Activated T-cell treated with anti-CD3 and anti-CD28 coated beads, Interleukin-2, amount 50 U/mL, for 4 hours (primary cell): ENCODE measurements around the gene VCL. TPM values are rescaled to one million over a fixed set of nuclear protein-coding genes. Genes with fewer than 3 reads are reported as not detected.
"Not testable (repeated sequence)": the region's sequence is repeated elsewhere in the genome, so short reads cannot be mapped to it uniquely, and the experiment has no call there.

Experiments used
- ATAC-seq, 2 donors: fragments of 200-7000 bp; cut with Tn5 transposase; one replicate each; pipeline ENCODE4 v1.10.0; 2021
- DNase-seq: peaks from one replicate; pipeline ENCODE4 v3.0.0-alpha.2; 2020
- H3K27me3 Mint-ChIP-seq: one replicate; pipeline ENCODE4 v1.8.0; 2021; ENCODE audit warnings: low read depth, mixed read lengths
- H3K36me3 Mint-ChIP-seq: one replicate; pipeline ENCODE4 v1.8.0; 2022; ENCODE audit warnings: mixed read lengths; ENCODE audit not compliant: insufficient read depth
- H3K4me1 Mint-ChIP-seq: one replicate; pipeline ENCODE4 v1.8.0; 2021; ENCODE audit warnings: low read depth, mixed read lengths
- H3K4me3 Mint-ChIP-seq: one replicate; pipeline ENCODE4 v1.8.0; 2021; ENCODE audit warnings: mild to moderate bottlenecking, moderate library complexity, mixed read lengths
- H3K9me3 Mint-ChIP-seq: one replicate; pipeline ENCODE4 v1.8.0; 2021; ENCODE audit warnings: mixed read lengths
- total RNA-seq, 3 donors: library from RNA; stranded (reverse); gene quantifications; one replicate each; pipeline ENCODE4 v1.2.1, GENCODE V29; 2021

VCL gene
- total RNA-seq, 3 donors from 2014 or later: 12.4 to 16.3 (median 14.7) TPM

DNA sequence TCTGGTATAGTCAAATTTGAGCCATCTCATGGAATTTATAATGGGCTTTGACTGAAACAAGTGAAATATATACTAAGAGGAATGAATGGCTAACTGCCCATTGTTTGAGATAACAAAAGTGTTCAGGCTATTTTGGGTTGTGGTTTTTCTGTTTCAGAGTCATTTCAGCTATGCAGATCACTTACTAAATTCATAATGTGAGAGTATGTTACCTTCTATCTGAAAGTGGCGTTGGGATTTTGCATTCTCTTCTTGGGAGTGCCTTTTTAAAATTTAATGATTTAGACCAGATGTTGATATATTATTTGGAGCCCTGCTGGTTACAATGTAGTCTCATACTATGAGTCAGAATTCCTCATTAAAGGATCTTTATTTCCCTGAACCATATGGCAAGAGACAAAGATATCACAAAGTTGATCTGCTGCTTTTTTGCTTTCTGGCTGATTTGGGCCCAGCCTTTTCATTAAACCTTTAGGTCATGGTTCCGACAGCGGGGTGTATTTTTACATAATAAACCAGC is 10.4 kb downstream of the VCL start:
- H3K4me1 Mint-ChIP-seq: peaks cover 41% of the 10 kb centered on the region
- ATAC-seq: no peak

DNA sequence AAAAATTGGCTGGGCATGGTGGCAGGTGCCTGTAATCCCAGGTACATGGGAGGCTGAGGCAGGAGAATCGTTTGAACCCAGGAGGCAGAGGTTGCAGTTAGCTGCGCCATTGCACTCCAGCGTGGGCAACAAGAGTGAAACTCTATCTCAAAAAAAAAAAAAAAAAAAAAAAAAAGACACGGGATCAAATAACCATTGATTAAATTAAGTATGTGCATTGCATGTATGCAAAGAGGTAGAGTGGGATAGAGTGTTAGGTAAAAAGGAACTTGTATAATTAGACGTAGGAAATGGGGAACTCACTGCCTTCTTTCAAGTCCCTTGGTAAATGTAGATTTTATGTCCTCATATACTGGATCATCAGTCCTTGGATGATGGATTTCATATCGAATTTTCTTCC is 13.1 kb downstream of the VCL start:
- no peaks in the 10 kb centered on the region for H3K9me3 Mint-ChIP-seq
- ATAC-seq: no peak
- peaks cover 38% of the 10 kb centered on the region for H3K4me1 Mint-ChIP-seq
- no peaks in the 10 kb centered on the region for H3K27me3 Mint-ChIP-seq
- no peak overlapping the region for H3K4me3 Mint-ChIP-seq
- H3K36me3 Mint-ChIP-seq: peaks cover 3% of the 10 kb centered on the region
- DNase-seq: no peak

More for the DNA sequence above, 10.4 kb downstream of the VCL start:
- Mint-ChIP-seq H3K4me3 (no peak overlapping the region), H3K27me3 (no peaks in the 10 kb centered on the region), H3K36me3 (peaks cover 2% of the 10 kb centered on the region), H3K9me3 (no peaks in the 10 kb centered on the region)
- no peak for DNase-seq

DNA sequence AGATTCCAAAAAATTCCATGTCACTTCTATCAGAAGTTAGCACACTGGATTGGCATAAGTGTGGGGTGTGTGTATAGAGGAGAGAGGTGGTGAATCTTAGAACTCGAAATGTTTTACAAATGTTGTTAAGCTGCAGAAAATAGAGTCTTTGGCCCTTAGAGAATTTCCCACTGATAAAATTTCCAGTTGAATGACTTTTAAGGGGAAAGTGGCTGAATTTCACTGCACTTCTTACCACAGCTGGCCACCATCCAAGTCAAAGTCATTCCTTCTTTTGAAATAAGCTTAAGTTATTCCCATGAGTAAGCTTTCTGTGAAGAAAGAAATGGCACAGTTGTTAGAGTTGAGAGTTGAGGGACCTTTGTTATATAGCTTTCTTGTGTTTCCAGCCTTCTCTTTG is 13.9 kb downstream of the VCL start:
- ATAC-seq (no peak), DNase-seq (no peak)
- peaks cover 38% of the 10 kb centered on the region for H3K4me1 Mint-ChIP-seq
- H3K9me3 Mint-ChIP-seq: no peaks in the 10 kb centered on the region
- peaks cover 3% of the 10 kb centered on the region for H3K36me3 Mint-ChIP-seq
- no peaks in the 10 kb centered on the region for H3K27me3 Mint-ChIP-seq
- no peak overlapping the region for H3K4me3 Mint-ChIP-seq

DNA sequence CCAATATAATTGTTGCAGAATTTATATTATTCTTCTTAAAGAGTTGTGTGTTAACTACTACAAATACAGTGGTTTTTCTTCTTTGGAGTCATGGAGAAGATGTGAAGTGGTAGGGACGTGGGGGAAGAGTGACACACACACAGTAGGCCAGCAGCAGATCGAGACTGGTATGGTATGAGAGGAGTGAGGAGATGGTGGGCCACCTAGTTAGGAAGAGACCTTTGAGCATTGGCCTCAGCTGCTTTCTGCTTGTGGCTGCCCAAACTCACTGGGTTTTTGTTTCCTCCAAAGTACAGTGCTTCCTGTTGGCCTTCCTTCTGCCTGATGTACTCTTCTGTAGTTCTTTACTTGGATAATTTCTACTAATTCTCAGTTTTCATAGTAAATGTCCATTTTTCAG is 14.6 kb downstream of the VCL start:
- no peaks in the 10 kb centered on the region for H3K9me3 Mint-ChIP-seq
- no peak overlapping the region for H3K4me3 Mint-ChIP-seq
- ATAC-seq: no peak
- H3K4me1 Mint-ChIP-seq: peaks cover 38% of the 10 kb centered on the region
- peaks cover 3% of the 10 kb centered on the region for H3K36me3 Mint-ChIP-seq
- H3K27me3 Mint-ChIP-seq: no peaks in the 10 kb centered on the region
- DNase-seq: no peak

DNA sequence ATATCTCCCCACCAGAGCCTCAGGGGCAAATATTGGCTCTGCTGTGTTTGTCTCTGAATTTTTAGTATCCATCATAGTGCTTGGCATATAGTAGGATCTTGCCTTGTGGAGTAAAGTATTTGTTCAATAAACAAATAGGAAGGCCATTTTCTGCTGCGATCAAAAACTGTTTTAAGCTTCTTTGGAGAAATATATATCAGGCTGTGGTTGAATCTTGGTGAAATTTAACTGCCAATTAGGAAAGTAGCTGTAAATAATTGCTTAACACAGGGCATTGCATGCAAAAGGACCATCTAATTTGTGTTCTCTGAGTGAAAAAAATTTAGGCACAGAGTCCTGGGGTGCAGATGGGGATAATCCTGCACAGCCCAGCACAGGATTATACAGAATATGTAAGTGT is 15.1 kb downstream of the VCL start:
- peaks cover 38% of the 10 kb centered on the region for H3K4me1 Mint-ChIP-seq
- no peak for ATAC-seq
- H3K9me3 Mint-ChIP-seq: no peaks in the 10 kb centered on the region
- peaks cover 3% of the 10 kb centered on the region for H3K36me3 Mint-ChIP-seq
- DNase-seq: no peak
- no peaks in the 10 kb centered on the region for H3K27me3 Mint-ChIP-seq
- no peak overlapping the region for H3K4me3 Mint-ChIP-seq

DNA sequence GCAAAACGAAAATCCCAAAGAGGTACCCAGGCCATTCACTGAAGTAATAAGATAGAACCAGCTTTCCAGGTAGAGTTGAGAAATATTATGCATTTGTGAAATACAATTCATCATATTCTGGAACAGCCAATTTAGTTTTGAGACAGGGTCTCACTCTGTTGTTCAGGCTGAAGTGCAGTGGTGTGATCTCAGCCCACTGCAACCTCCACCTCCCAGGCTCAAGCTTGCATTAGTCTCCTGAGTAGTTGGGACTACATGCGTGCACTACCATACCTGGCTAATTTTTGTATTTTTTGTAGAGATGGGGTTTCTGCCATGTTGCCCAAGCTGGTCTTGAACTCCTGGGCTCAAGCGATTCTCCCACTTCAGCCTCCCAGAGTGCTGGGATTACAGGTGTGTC is 16.7 kb downstream of the VCL start:
- not testable (repeated sequence) for H3K9me3 Mint-ChIP-seq, H3K4me3 Mint-ChIP-seq, H3K36me3 Mint-ChIP-seq, H3K27me3 Mint-ChIP-seq, ATAC-seq, DNase-seq
- peaks cover 33% of the 10 kb centered on the region for H3K4me1 Mint-ChIP-seq

DNA sequence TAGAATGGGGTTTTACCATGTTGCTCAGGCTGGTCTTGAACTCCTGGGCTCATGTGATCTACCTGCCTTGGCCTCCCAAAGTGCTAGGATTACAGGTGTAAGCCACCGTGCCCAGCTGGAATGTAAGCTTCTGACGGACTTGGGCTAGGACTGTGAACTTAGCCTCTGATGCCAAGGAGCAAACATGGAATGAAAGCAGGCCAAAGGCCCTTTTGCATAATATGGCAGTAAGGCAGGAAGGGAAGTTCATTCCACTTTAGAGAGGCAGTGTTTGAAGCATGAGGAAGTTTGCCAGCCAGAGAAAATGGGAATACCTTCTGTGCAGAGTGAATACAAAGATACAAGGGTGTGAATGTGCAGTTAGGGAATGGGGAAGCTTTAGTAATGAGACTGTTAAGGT is 20.3 kb downstream of the VCL start:
- no peak for DNase-seq
- Mint-ChIP-seq H3K27me3 (no peaks in the 10 kb centered on the region), H3K4me1 (peaks cover 23% of the 10 kb centered on the region), H3K36me3 (peaks cover 9% of the 10 kb centered on the region), H3K9me3 (no peaks in the 10 kb centered on the region), H3K4me3 (no peak overlapping the region)
- no peak for ATAC-seq

DNA sequence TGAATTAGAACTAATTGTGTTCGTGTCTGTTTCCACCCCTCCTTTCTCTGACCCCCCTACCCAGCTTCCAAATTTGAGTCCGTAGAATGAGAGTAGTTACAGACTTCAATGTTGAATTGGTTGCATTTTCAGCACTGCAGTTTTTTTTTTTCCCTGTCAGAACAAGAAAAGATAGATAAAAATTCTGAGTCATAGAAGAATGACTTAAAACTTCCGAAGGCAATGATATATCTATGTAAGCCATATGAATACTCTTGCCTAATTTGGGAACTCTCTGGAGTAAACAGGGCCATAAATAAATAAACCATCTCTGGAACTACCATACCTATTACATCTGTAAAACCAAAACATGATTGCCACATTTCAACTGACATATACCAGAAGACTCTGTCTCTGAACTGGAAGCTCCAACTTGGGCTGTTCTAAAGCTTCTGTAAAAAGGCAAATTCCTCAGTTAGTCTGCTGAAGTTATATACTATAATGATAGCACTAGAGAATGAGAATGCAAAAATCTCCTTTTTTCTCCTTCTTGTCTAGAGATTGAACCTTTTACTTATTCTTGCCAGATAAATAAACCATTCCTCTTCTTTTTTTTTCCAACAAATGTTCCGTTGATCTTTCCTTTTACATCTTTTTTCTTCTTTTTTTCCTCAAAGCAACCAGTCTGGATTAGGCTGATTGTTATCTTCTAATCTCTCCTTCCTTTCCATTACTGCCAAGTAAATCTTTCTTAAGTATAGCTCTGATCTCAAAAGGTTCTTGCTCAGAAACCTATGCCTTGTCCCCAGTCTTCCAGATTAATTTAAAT is 23.5 kb downstream of the VCL start:
- no peak for DNase-seq
- Mint-ChIP-seq H3K9me3 (no peaks in the 10 kb centered on the region), H3K4me3 (peak overlapping the region; percentile 20)

DNA sequence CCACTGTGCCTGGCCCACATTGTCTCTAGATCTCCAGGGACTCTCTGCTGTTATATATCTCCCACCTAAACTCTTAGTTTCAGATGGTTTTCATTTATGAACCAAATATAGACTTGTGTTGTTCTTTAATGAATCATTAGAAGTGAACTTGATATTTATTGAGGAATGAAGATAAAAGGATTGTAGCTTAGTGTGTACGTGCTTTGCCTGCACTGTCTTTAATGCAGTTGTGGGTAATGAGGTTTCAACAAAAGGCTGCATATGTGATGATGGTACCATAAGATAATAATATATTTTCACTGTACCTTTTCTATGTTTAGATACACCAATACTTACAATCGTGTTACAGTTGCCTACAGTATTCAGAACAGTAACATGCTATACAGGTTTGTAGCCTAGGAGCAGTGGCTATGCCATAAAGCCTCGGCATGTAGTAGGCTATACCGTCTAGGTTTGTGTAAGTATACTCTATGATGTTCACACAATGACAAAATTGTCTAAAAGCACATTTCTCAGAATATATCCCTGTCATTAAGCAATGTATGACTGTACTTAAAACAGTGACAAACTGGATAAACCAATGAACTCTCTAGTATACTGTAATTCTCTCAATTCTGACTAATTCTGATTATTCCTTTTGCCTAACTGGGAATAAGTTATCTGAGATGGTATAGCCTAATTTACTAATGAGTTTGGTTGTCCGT is 25.2 kb downstream of the VCL start:
- peaks cover 8% of the 10 kb centered on the region for H3K36me3 Mint-ChIP-seq
- no peak for DNase-seq
- ATAC-seq: peak; percentile 40 to 51
- H3K4me3 Mint-ChIP-seq: no peak overlapping the region
- peaks cover 44% of the 10 kb centered on the region for H3K4me1 Mint-ChIP-seq
- H3K27me3 Mint-ChIP-seq: no peaks in the 10 kb centered on the region
- H3K9me3 Mint-ChIP-seq: no peaks in the 10 kb centered on the region

More for the DNA sequence above, 23.5 kb downstream of the VCL start:
- ATAC-seq: peak; percentile 55 to 59
- no peaks in the 10 kb centered on the region for H3K27me3 Mint-ChIP-seq
- H3K36me3 Mint-ChIP-seq: peaks cover 8% of the 10 kb centered on the region
- peaks cover 35% of the 10 kb centered on the region for H3K4me1 Mint-ChIP-seq

DNA sequence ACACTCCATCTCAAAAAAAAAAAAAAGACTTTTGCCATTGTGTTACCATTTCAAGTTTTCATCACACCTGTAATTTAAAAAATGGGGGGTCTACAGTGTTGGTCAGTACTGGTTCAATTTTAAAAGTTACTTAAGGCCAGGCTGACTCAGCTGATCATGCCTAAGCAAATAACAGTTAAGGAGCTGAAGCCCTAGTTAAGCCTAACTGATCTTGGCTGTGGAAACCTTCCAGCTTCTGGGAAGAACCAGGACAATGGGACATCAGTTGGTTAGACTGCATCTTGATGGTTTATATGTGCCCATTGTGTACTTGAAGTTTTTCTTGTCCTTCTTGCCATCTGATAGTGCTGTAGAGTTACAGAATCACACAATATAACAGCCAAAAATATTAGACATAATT is 26.7 kb downstream of the VCL start:
- peaks cover 5% of the 10 kb centered on the region for H3K36me3 Mint-ChIP-seq
- peaks cover 43% of the 10 kb centered on the region for H3K4me1 Mint-ChIP-seq
- no peak for ATAC-seq
- H3K9me3 Mint-ChIP-seq: no peaks in the 10 kb centered on the region
- DNase-seq: no peak
- H3K4me3 Mint-ChIP-seq: no peak overlapping the region
- no peaks in the 10 kb centered on the region for H3K27me3 Mint-ChIP-seq

DNA sequence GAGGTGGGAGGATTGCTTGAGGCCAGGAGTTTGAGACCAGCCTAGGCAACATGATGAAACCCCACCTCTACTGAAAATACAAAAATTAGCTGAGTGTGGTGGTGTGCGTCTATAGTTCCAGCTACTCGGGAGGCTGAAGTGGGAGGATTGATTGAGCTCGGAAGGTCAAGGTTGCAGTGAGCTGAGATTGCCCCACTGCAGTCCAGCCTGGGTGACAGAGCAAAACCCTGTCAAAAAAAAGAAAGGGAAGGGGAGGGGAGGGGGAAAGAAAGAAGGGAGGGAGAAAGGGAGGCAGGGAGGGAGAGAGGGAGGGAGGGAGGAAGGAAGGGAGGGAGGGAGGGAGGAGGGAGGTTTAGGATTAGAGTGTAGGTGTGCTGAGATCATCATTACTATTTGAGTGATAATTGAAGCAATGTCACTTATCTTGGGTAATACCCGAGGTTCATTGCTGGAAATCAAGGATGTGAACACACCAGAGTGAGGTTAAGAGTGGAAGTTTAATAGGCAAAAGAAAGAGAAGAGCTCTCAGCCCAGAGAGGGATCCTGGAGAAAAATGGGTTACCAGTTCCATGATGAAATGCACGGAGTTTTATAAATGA is 27.6 kb downstream of the VCL start:
- peaks cover 43% of the 10 kb centered on the region for H3K4me1 Mint-ChIP-seq
- no peak for ATAC-seq
- no peaks in the 10 kb centered on the region for H3K9me3 Mint-ChIP-seq
- H3K4me3 Mint-ChIP-seq: no peak overlapping the region
- H3K27me3 Mint-ChIP-seq: no peaks in the 10 kb centered on the region
- H3K36me3 Mint-ChIP-seq: peaks cover 5% of the 10 kb centered on the region
- no peak for DNase-seq

DNA sequence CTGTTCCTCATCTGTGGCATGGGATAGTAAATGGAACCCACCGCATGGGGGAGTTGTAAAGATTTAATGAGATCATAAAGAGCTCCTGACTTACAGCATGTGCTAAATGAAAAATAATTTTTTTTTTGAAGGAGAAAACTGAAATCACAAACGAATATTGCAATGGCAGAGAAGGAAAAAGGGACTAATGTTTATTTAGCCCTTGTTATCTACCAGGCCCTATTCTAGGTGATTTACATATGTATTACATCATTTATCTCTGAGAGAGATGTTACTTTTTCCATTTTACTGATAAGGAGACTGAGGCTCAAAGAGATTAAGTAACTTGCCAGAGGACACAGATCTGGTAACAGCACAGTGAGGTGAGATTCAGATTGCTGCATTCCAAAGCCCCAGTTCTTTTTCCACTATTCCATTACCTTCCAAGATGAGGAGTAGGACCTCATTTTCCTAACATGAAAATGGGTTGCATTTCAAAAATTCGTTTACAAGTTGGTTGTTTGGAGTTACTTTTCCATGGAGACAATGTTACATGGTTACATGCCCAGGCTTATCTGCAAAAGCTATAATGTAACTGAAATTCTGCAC is 28.6 kb downstream of the VCL start:
- Mint-ChIP-seq H3K9me3 (no peaks in the 10 kb centered on the region), H3K27me3 (no peaks in the 10 kb centered on the region), H3K36me3 (peaks cover 3% of the 10 kb centered on the region), H3K4me3 (no peak overlapping the region), H3K4me1 (peaks cover 40% of the 10 kb centered on the region)
- DNase-seq (no peak), ATAC-seq (no peak)

DNA sequence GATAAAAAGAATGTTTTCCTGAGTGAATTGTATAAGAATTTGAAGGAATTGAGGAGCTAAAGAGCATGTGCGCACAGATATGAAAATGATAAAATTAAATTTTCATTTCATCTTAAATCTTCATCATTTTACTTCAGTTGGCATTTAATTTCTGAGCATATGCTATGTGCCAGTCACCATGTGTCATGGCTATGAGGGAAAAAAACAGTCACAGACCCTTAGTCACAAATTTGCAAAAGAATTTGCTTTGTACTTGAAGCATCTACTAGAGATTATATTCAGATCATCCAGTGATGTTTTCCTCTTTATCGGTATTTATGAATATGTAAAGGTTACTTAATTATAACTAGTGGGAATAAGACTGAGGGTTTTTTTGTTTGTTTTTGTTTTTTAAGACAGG is 29.8 kb downstream of the VCL start:
- ATAC-seq: peak; percentile 58 to 65
- no peaks in the 10 kb centered on the region for H3K27me3 Mint-ChIP-seq
- H3K4me1 Mint-ChIP-seq: peaks cover 38% of the 10 kb centered on the region
- H3K4me3 Mint-ChIP-seq: no peak overlapping the region
- no peaks in the 10 kb centered on the region for H3K9me3 Mint-ChIP-seq
- DNase-seq: no peak
- H3K36me3 Mint-ChIP-seq: peaks cover 3% of the 10 kb centered on the region

DNA sequence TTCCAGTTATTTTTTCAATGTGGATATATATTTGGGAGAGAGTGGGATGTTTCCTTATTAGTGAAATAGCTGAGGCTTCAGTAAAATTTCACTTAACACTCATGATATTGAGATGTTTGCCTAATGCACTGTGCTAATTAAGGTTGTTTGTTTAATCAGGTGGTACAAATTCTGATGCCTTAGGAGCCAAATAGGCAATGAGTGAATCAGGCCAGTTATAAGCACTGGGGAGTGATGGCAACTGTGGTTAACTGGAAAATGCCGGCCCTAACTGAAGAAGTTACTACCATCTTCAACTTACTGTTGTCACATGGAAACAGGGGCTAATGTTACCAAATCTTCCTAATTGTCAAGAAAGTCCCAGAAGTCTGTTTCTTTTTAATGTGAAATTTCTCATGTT is 32.0 kb downstream of the VCL start:
- Mint-ChIP-seq H3K36me3 (no peaks in the 10 kb centered on the region), H3K4me3 (no peak overlapping the region), H3K4me1 (peaks cover 45% of the 10 kb centered on the region), H3K27me3 (no peaks in the 10 kb centered on the region), H3K9me3 (no peaks in the 10 kb centered on the region)
- DNase-seq: no peak
- ATAC-seq: no peak
